H9 (cell line): ENCODE measurements around the gene GID8. TPM values are rescaled to one million over a fixed set of nuclear protein-coding genes. Genes with fewer than 3 reads are reported as not detected.

Experiments
- DNase-seq: peaks from one replicate; pipeline ENCODE4 v3.0.0-alpha.2; 2017
- H2AFZ ChIP-seq: one replicate; pipeline ENCODE4 v1.6.1; 2013; ENCODE audit warnings: mild to moderate bottlenecking, low read length, control low read depth, moderate library complexity
- H2AK5ac ChIP-seq: 2 replicates; pipeline ENCODE4 v1.6.1; 2013; ENCODE audit warnings: low read length, control low read depth, mixed read lengths; ENCODE audit not compliant: insufficient read length
- H2BK120ac ChIP-seq: one replicate; pipeline ENCODE4 v1.6.1; 2013; ENCODE audit warnings: low read depth, mild to moderate bottlenecking, low read length, control low read depth, inconsistent platforms; ENCODE audit not compliant: poor library complexity, severe bottlenecking
- H2BK12ac ChIP-seq: 2 replicates; pipeline ENCODE4 v1.6.1; 2013; ENCODE audit warnings: low read length, control low read depth, mixed read lengths, low read depth; ENCODE audit not compliant: insufficient read length
- H2BK15ac ChIP-seq: 2 replicates; pipeline ENCODE4 v1.6.1; 2013; ENCODE audit warnings: low read depth, low read length, control low read depth
- H2BK20ac ChIP-seq: one replicate; pipeline ENCODE4 v1.6.1; 2013; ENCODE audit warnings: low read depth, mild to moderate bottlenecking, low read length, control low read depth, inconsistent platforms; ENCODE audit not compliant: poor library complexity, severe bottlenecking
- H2BK5ac ChIP-seq: 2 replicates; pipeline ENCODE4 v1.6.1; 2013; ENCODE audit warnings: low read length, control low read depth, mixed read lengths; ENCODE audit not compliant: insufficient read length
- H3K14ac ChIP-seq: 2 replicates; pipeline ENCODE4 v1.6.1; 2013; ENCODE audit warnings: low read length, control low read depth; ENCODE audit not compliant: insufficient read depth
- H3K18ac ChIP-seq: 2 replicates; pipeline ENCODE4 v1.6.1; 2013; ENCODE audit warnings: low read depth, mild to moderate bottlenecking, mixed read lengths, low read length, control low read depth; ENCODE audit not compliant: insufficient read length
- H3K23ac ChIP-seq: 2 replicates; pipeline ENCODE4 v1.6.1; 2013; ENCODE audit warnings: low read length, control low read depth, mixed read lengths, low read depth; ENCODE audit not compliant: insufficient read length
- H3K23me2 ChIP-seq: 2 replicates; pipeline ENCODE4 v1.6.1; 2013; ENCODE audit warnings: low read depth, mild to moderate bottlenecking, mixed read lengths, low read length, control low read depth; ENCODE audit not compliant: insufficient read length, poor library complexity, severe bottlenecking
- H3K27ac ChIP-seq: 2 replicates; pipeline ENCODE4 v1.5.1; 2013; ENCODE audit warnings: low read length, control low read depth, mixed read lengths, low read depth; ENCODE audit not compliant: insufficient read length
- H3K27me3 ChIP-seq: 2 replicates; pipeline ENCODE4 v1.6.1; 2013; ENCODE audit warnings: low read length, control low read depth, inconsistent platforms; ENCODE audit not compliant: insufficient read depth
- H3K4ac ChIP-seq: 2 replicates; pipeline ENCODE4 v1.6.1; 2013; ENCODE audit warnings: low read depth, mild to moderate bottlenecking, control low read depth, inconsistent platforms, low read length, moderate library complexity
- H3K4me1 ChIP-seq: 2 replicates; pipeline ENCODE4 v1.6.1; 2013; ENCODE audit warnings: low read length, control low read depth, inconsistent platforms; ENCODE audit not compliant: insufficient read depth
- H3K4me2 ChIP-seq: 2 replicates; pipeline ENCODE4 v1.6.1; 2013; ENCODE audit warnings: low read length, control low read depth, mixed read lengths; ENCODE audit not compliant: insufficient read length, insufficient read depth
- H3K56ac ChIP-seq: 2 replicates; pipeline ENCODE4 v1.6.1; 2013; ENCODE audit warnings: low read depth, mild to moderate bottlenecking, mixed read lengths, low read length, control low read depth; ENCODE audit not compliant: insufficient read length
- H3K79me1 ChIP-seq: 2 replicates; pipeline ENCODE4 v1.6.1; 2013; ENCODE audit warnings: low read depth, mild to moderate bottlenecking, moderate library complexity, low read length, control low read depth, inconsistent platforms; ENCODE audit not compliant: insufficient read depth, poor library complexity, severe bottlenecking
- H3K79me2 ChIP-seq: 2 replicates; pipeline ENCODE4 v1.6.1; 2013; ENCODE audit warnings: low read length, control low read depth, inconsistent platforms; ENCODE audit not compliant: insufficient read depth
- H3K9ac ChIP-seq: 2 replicates; pipeline ENCODE4 v1.6.1; 2013; ENCODE audit warnings: low read length, control low read depth, mixed read lengths; ENCODE audit not compliant: insufficient read length; ENCODE audit errors: extremely low read depth
- H3K9me3 ChIP-seq: one replicate; pipeline ENCODE4 v1.6.1; 2013; ENCODE audit warnings: low read depth, low read length, inconsistent platforms; ENCODE audit not compliant: control insufficient read depth
- H3T11ph ChIP-seq: one replicate; pipeline ENCODE4 v1.6.1; 2013; ENCODE audit warnings: mild to moderate bottlenecking, low read length, control low read depth, inconsistent platforms
- H4K20me1 ChIP-seq: one replicate; pipeline ENCODE4 v1.6.1; 2013; ENCODE audit not compliant: control insufficient read depth, insufficient read length, insufficient read depth
- H4K5ac ChIP-seq: 2 replicates; pipeline ENCODE4 v1.6.1; 2013; ENCODE audit warnings: low read depth, mild to moderate bottlenecking, mixed read lengths, low read length, control low read depth; ENCODE audit not compliant: insufficient read length
- H4K8ac ChIP-seq: replicated peaks from 2 replicates; pipeline ENCODE4 v1.6.1; 2013; ENCODE audit warnings: low read length, control low read depth, mixed read lengths, low read depth; ENCODE audit not compliant: insufficient read length
- H4K91ac ChIP-seq: 2 replicates; pipeline ENCODE4 v1.6.1; 2013; ENCODE audit warnings: low read depth, mild to moderate bottlenecking, moderate library complexity, mixed read lengths, low read length, control low read depth; ENCODE audit not compliant: insufficient read length
- H3K27ac Mint-ChIP-seq, 3 experiments: 2 replicates in 2 of 3; 3 replicates in 1 of 3; pipeline ENCODE4 v1.8.0; 2020 to 2021; ENCODE audit warnings: mixed read lengths in 3 of 3, mild to moderate bottlenecking in 1 of 3, moderate library complexity in 1 of 3
- H3K27me3 Mint-ChIP-seq: 2 replicates; pipeline ENCODE4 v1.8.0; 2021; ENCODE audit warnings: low read depth, mild to moderate bottlenecking, moderate library complexity, mixed read lengths
- H3K36me3 Mint-ChIP-seq, 3 experiments: 2 replicates in 2 of 3; 3 replicates in 1 of 3; pipeline ENCODE4 v1.8.0; 2020 to 2021; ENCODE audit warnings: low read depth in 3 of 3, mixed read lengths in 3 of 3; ENCODE audit not compliant: insufficient read depth in 1 of 3
- H3K4me1 Mint-ChIP-seq, 2 experiments: 2 replicates each; pipeline ENCODE4 v1.8.0; 2020; ENCODE audit warnings: mixed read lengths in 2 of 2
- H3K4me3 Mint-ChIP-seq, 2 experiments: 2 replicates in 1 of 2; 3 replicates in 1 of 2; pipeline ENCODE4 v1.8.0; 2020 to 2021; ENCODE audit warnings: mild to moderate bottlenecking in 2 of 2, mixed read lengths in 2 of 2, moderate library complexity in 1 of 2
- H3K9me3 Mint-ChIP-seq, 2 experiments: 2 replicates in 1 of 2; 3 replicates in 1 of 2; pipeline ENCODE4 v1.8.0; 2020; ENCODE audit warnings: mild to moderate bottlenecking in 2 of 2, mixed read lengths in 2 of 2, moderate library complexity in 1 of 2
- CTCF ChIP-seq: fragments of 200-600 bp; sonication (generic); conservative IDR thresholded peaks from 3 replicates; pipeline ENCODE4 v1.8.0; 2021; ENCODE audit warnings: antibody characterized with exemption, mild to moderate bottlenecking
- WGBS: extraction: QIAGEN DNeasy Blood & Tissue Kit; methylation state at CpG from one replicate; pipeline ENCODE4 v1.1.7; 2013; ENCODE audit warnings: missing lambda C conversion rate, low lambda C conversion rate, mixed read lengths; ENCODE audit not compliant: insufficient read length; ENCODE audit errors: extremely low coverage; 5-methylcytosine and 5-hydroxymethylcytosine counted together
- total RNA-seq: library from RNA; stranded (reverse); gene quantifications from 2 replicates; pipeline ENCODE4 v1.2.1, GENCODE V29; 2021

The GID8 gene
- total RNA-seq, 1 experiment from 2014 or later = 60.9 TPM

- Histone ChIP-seq H2AFZ (no peak overlapping the region), H3K14ac (no peak overlapping the region), H3K9ac (no peak overlapping the region), H3T11ph (no peak overlapping the region), H2BK5ac (no peak overlapping the region), H3K79me2 (no peaks in the 10 kb centered on the region), H2BK12ac (no peak overlapping the region), H2BK15ac (no peak overlapping the region), H3K18ac (no peak overlapping the region), H3K4ac (no peak overlapping the region), H3K9me3 (no peaks in the 10 kb centered on the region), H4K91ac (no peak overlapping the region), H2BK20ac (no peak overlapping the region), H4K5ac (no peak overlapping the region), H4K20me1 (no peaks in the 10 kb centered on the region), H3K23me2 (no peaks in the 10 kb centered on the region), H3K23ac (no peak overlapping the region), H3K56ac (no peak overlapping the region), H2BK120ac (no peak overlapping the region), H3K4me1 (no peaks in the 10 kb centered on the region; the same call in 1 of the 2 replicates), H3K27me3 (no peaks in the 10 kb centered on the region), H2AK5ac (no peak overlapping the region), H4K8ac (no peak overlapping the region), H3K79me1 (no peaks in the 10 kb centered on the region), H3K4me2 (no peak overlapping the region), H3K27ac (no peak overlapping the region)
- Mint-ChIP-seq H3K4me3 (no peak overlapping the region), H3K9me3 (no peaks in the 10 kb centered on the region; a peak in 1 of 5 replicates), H3K27ac (peak overlapping the region in 2 of 3 experiments; percentile 17 to 37; a peak in 2 of 7 replicates), H3K27me3 (no peaks in the 10 kb centered on the region), H3K36me3 (peaks cover 23 to 56% (median 29%) of the 10 kb centered on the region in 3 experiments; a peak in 6 of 7 replicates), H3K4me1 (peaks cover 32 to 37% of the 10 kb centered on the region in 2 experiments)
- TF ChIP-seq CTCF = no peak
- WGBS = no CpG with 5 or more reads among the region's 16 CpGs
- no peak for DNase-seq
Observed at GRCh38 chr20:62898093-62898964, 39.6 kb upstream of the GID8 start.
